Activated T-cell treated with anti-CD3 and anti-CD28 coated beads, Interleukin-2, amount 50 U/mL, for 4 hours (primary cell): Measurements from ENCODE around the gene CSAD. TPM values are rescaled to one million over a fixed set of nuclear protein-coding genes. Genes with fewer than 3 reads are reported as not detected.

Source experiments
- ATAC-seq, 2 donors: fragments of 200-7000 bp; cut with Tn5 transposase; one replicate each; pipeline ENCODE4 v1.10.0; 2021
- DNase-seq: peaks from one replicate; pipeline ENCODE4 v3.0.0-alpha.2; 2020
- H3K27me3 Mint-ChIP-seq: one replicate; pipeline ENCODE4 v1.8.0; 2021; ENCODE audit warnings: low read depth, mixed read lengths
- H3K36me3 Mint-ChIP-seq: one replicate; pipeline ENCODE4 v1.8.0; 2022; ENCODE audit warnings: mixed read lengths; ENCODE audit not compliant: insufficient read depth
- H3K4me1 Mint-ChIP-seq: one replicate; pipeline ENCODE4 v1.8.0; 2021; ENCODE audit warnings: low read depth, mixed read lengths
- H3K4me3 Mint-ChIP-seq: one replicate; pipeline ENCODE4 v1.8.0; 2021; ENCODE audit warnings: mild to moderate bottlenecking, moderate library complexity, mixed read lengths
- H3K9me3 Mint-ChIP-seq: one replicate; pipeline ENCODE4 v1.8.0; 2021; ENCODE audit warnings: mixed read lengths
- total RNA-seq, 3 donors: library from RNA; stranded (reverse); gene quantifications; one replicate each; pipeline ENCODE4 v1.2.1, GENCODE V29; 2021

CSAD gene
- total RNA-seq, 3 donors from 2014 or later: 8.0 to 10.6 (median 9.3) TPM

DNA sequence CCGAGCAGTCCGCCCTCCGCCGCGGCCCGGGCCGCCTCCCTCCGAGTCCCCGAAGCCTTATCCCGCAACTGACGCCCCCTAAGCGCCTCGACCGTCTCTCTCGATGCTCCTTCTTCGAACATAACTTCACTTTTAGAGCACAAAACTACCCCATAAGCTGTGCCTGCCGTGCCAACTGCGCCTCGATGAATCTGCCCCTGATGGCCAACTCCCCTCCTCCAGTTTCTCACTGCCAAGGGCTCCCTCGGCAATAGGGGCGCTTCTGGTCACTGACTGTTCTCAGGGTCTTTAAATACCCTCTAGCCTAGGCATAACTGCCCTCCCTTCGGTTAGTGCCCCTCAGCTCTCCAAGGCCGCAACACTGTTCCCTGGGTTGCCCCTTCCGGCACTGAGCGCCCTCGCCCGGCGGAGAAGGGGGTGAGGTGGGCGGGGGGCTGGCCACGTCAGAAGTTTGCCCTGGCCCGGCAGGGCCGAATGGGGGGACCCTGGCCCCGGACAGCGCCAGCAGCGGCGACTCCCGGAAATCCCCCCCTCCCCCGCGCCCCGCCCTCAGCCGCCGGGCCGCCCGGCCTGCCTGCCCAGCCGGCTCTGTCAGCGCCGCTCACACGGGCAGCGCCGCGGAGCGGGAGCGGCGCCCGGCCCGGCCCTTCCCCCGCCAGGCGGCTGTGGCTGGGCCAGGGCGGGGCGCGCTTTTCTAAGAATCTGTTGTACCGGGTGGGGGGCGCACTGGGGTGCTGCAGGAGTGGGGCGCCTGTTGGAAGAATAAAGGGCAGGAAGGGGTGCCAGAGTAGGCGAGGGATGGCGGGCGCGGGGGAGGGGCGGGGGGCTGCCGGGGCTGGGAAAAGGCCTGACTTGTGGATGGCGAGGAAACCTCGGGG lies 40.7 kb upstream of the CSAD start:
- Mint-ChIP-seq H3K4me3 (peak overlapping the region; percentile 88), H3K27me3 (no peaks in the 10 kb centered on the region), H3K4me1 (peaks cover 79% of the 10 kb centered on the region), H3K9me3 (no peaks in the 10 kb centered on the region), H3K36me3 (no peaks in the 10 kb centered on the region)
- ATAC-seq (peak; percentile 5 to 6), DNase-seq (no peak)

DNA sequence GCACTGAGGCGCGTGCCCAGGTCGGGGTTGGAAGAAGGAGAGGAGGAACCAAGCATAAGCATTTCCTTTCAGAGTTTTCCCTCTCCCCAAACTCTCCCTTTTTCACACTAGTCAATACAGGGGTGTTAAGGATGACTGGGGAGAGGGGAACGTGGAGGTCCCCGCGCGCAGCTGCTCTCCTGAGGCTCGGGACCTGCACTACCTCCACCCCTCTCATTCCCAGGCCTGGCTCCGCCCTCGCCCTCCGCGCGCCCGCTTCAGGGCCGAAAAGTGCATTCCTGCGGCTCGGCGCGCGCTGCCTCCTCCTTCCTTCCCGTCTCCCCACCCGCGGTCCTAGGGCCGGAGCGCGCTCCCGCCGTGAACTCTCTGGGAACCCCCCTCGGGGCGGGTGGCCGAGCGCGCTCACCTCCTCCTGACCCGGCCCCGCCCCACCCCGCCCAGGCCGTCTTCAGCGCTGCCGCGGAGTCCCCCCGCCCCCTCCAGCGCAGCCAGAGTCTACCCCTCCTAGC lies 40.0 kb upstream of the CSAD start:
- H3K27me3 Mint-ChIP-seq: no peaks in the 10 kb centered on the region
- no peaks in the 10 kb centered on the region for H3K9me3 Mint-ChIP-seq
- peak overlapping the region; percentile 88 for H3K4me3 Mint-ChIP-seq
- ATAC-seq (peak; percentile 60 to 62), DNase-seq (peak; percentile 63)
- no peaks in the 10 kb centered on the region for H3K36me3 Mint-ChIP-seq
- H3K4me1 Mint-ChIP-seq: peaks cover 83% of the 10 kb centered on the region

DNA sequence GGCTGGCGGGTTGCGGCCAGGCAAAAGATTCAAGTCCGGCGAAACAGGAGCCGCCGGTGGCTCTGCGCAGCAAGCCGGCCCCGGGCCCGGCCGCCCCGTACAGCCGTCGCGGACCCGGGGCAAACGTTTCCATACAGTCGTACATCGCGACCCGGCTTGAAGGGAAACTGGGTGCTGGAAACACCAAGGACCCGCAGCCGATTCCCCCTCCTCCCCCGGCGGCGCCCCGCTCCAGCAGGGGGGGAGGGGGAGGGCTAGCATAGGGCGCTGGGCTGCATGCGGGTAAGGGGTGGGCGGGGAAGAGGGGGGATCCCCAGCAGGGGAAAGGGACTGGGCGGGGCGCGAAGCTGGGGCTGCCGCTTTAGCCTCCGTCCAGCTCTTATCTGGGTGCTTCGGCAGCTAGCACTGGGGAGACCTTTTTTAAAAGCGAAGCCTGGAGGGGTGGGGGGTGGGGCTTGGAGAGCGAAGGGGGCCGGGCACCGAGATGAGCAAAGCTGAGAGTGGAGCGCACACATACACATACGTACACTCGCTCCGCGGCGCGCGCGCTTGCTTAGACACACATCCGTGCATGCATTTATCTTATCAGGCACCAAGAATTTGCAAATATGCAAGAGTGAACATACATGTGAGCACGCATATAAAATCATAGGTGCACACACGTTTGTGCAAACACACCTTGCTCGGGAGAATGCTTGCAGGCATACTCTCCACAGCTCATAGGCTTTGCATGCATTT lies 39.4 kb upstream of the CSAD start:
- no peaks in the 10 kb centered on the region for H3K27me3 Mint-ChIP-seq
- ATAC-seq (peak; percentile 61 to 62), DNase-seq (peak; percentile 61)
- no peaks in the 10 kb centered on the region for H3K9me3 Mint-ChIP-seq
- peak overlapping the region; percentile 93 for H3K4me3 Mint-ChIP-seq
- peaks cover 83% of the 10 kb centered on the region for H3K4me1 Mint-ChIP-seq
- H3K36me3 Mint-ChIP-seq: peaks cover 4% of the 10 kb centered on the region

DNA sequence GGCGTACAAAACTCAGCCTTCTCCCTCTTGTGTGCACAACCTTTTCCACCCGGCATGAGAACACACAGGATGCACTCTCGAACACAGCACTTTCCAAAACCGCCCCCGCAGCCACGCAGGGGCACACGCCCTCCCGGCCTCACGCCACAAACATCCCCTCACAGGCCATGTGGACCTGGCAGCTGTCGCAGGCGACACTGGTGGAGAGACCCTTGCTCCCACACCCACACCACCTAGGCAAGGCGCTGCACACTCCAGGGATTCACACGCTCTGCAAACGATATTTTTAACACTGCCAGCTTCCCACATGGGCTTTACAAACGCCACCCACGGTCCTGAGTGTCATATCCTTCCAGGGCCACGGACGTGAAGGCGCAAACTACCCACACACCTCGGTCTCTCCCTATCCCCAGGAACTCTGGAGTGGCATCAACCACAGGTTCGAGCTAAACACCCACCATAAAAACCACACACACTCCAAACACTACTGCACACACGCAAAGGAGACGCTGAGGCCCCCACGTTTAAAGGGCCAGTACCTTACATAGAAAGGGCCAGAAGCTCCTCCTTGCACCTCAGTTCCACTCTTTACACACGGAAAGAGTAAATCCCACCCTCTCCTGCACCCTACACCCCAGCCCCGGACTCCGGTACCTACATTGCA lies 38.7 kb upstream of the CSAD start:
- Mint-ChIP-seq H3K4me3 (peak overlapping the region; percentile 93), H3K27me3 (no peaks in the 10 kb centered on the region), H3K9me3 (no peaks in the 10 kb centered on the region), H3K36me3 (peaks cover 4% of the 10 kb centered on the region), H3K4me1 (peaks cover 80% of the 10 kb centered on the region)
- DNase-seq (peak; percentile 52), ATAC-seq (peak; percentile 50 to 53)

DNA sequence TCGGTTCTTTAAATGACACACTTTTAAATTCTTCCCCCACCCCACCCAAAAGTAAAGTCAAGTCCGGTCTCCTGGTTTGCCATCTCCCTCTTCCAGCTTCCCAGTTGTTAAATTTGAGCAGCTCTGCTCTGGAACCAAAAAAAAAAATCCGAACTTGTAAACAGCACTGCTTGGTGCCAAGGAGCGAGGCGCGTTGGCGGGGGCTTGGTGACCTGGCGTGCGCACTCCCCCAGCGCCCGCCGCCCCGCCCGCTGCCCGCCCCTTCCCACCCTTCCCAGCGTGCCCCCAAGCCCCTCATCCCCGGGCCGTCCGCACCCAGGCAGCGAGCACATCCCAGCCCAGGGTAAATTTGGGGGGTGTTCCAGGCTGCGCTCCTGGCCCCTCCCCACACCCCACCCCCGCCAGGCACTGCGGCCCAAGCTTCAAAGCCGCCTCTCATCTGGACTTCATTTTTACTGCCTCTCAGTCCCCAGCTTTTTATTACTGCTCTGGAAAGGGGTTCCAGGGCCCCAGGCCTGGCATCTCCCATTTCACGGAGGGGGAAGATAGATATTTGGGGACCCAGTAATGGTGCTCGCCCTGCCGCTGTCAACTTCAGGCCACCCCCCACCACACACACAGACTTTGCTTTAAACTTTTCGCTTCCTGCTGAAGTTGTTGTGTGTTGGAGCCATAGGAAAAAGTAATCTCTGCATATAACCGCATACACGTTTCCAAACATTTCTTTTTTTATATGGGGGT lies 38.0 kb upstream of the CSAD start:
- H3K4me3 Mint-ChIP-seq: peak overlapping the region; percentile 93
- no peak for ATAC-seq
- peaks cover 80% of the 10 kb centered on the region for H3K4me1 Mint-ChIP-seq
- no peak for DNase-seq
- peaks cover 10% of the 10 kb centered on the region for H3K36me3 Mint-ChIP-seq
- no peaks in the 10 kb centered on the region for H3K9me3 Mint-ChIP-seq
- no peaks in the 10 kb centered on the region for H3K27me3 Mint-ChIP-seq

DNA sequence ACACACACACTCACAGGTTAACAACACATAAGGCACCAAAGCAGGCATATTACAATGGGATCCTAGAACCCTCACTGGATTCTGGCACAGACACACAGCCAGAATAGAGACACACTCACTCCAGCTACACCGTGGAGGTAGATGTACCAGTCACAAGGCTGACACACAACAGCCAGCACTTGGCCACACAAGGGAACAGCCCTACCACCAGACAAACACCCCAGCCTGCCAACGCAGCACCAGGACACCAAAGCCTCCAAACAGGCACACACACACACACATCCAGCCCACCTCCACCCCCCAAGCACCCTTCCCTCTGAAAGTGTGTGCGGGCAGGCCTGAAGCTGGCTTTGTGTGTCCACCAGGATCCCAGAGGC lies 37.2 kb upstream of the CSAD start:
- Mint-ChIP-seq H3K27me3 (no peaks in the 10 kb centered on the region), H3K36me3 (peaks cover 11% of the 10 kb centered on the region), H3K4me3 (peak overlapping the region; percentile 93), H3K4me1 (peaks cover 81% of the 10 kb centered on the region), H3K9me3 (no peaks in the 10 kb centered on the region)
- no peak for DNase-seq
- ATAC-seq: no peak

DNA sequence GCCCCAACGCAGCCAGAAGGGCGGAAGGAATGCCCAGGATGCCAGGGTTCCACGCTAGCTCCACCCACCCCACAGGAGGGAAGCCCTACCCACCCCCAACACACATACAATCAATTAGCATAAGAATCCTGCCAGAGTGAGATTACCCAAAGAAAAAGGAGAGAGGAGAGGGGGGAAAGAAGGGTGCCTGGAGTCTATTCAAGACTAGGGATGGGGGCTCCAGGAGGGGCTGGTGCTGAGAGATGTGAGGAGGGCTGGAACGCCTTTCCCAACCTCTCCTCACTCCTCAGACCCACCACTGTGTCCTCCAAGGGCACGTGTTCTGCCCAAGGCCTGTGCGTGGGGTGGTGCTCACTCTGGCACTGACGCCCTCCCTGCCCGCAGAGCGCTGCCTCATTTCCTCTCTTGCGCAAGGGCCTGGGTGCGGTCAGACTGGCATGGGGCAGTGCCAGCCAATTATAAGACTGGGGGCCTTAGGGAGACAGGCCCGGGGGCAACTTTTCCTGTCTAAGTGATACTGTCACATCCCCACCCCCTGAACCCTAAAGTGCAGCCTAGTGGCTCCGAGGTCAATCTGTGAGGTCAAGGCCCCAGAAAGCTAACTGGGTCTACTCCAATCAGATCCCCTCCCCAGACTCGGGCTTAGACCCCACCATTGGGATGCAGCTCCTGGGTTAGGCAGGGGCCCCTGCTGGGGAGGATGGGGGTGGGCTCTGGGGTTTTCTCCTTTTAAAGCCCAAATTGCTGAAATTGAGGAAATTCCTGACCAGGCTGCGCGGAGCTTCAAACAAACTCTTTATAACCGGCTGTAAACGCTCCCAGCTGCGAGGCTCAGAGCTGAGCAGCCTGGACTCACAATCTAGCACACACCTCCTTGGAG lies 36.6 kb upstream of the CSAD start:
- H3K4me1 Mint-ChIP-seq: peaks cover 77% of the 10 kb centered on the region

DNA sequence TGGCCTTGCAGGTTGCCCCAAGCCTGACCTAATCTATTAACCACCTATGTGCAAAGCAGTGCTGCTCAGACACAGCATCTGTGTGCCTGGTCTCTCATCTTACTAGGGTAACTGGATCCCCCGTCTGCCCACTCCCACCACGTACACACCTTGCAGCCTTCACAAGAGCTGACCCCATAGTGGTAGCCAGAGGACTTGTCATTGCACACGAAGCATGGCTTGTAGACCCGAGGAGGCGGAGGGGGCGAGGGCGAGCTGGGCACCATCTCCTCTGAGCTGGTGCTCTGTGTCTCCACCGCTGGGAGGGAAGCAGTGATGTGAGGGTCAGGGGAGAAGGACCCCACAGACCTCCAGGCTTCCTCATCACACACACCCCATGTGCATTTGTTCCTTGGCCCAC lies 34.8 kb upstream of the CSAD start:
- DNase-seq (no peak), ATAC-seq (no peak)
- Mint-ChIP-seq H3K4me3 (no peak overlapping the region), H3K9me3 (no peaks in the 10 kb centered on the region), H3K36me3 (peaks cover 21% of the 10 kb centered on the region), H3K27me3 (no peaks in the 10 kb centered on the region), H3K4me1 (peaks cover 71% of the 10 kb centered on the region)

More for the DNA sequence above, 36.6 kb upstream of the CSAD start:
- peaks cover 14% of the 10 kb centered on the region for H3K36me3 Mint-ChIP-seq
- ATAC-seq (no peak), DNase-seq (peak; percentile 40)
- peak overlapping the region; percentile 93 for H3K4me3 Mint-ChIP-seq
- H3K27me3 Mint-ChIP-seq: no peaks in the 10 kb centered on the region
- no peaks in the 10 kb centered on the region for H3K9me3 Mint-ChIP-seq

DNA sequence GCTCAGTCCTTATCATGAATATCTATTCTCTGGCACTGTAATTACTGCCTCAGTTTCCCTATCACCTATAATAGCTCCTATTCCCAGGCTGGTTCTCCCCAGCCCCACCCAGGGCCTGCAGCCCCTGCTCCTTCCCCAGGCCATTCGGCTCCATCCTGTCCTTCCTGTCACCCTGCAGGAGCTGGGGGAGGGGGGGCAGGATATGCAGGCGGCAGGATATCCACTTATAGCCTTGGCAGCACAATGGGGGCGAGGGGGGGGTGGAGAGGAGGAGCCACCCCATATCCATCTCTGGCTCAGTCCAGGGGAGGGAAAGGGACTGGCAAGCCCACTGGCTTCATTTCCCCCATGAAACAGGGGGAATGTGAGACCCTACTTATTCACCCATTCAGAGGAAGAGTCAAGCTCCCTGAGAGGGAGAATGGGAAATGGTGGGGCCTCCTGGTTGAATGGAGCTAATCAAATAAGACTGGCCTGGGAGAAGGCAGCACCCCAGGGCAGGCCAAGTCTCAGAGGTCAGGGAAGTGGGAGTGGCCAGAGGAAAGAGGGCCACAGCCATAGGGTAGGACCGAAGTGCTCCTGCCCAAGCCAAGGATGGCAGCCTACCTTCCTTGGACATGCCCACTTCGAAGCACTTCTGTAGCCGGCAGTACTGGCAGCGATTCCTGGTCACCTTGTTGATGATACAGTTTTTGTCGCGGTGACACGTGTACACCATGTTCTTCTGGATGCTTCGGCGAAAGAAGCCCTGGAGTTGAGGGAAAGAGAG lies 34.1 kb upstream of the CSAD start:
- Mint-ChIP-seq H3K9me3 (no peaks in the 10 kb centered on the region), H3K4me3 (no peak overlapping the region), H3K27me3 (no peaks in the 10 kb centered on the region), H3K4me1 (peaks cover 72% of the 10 kb centered on the region), H3K36me3 (peaks cover 21% of the 10 kb centered on the region)
- no peak for ATAC-seq
- no peak for DNase-seq

DNA sequence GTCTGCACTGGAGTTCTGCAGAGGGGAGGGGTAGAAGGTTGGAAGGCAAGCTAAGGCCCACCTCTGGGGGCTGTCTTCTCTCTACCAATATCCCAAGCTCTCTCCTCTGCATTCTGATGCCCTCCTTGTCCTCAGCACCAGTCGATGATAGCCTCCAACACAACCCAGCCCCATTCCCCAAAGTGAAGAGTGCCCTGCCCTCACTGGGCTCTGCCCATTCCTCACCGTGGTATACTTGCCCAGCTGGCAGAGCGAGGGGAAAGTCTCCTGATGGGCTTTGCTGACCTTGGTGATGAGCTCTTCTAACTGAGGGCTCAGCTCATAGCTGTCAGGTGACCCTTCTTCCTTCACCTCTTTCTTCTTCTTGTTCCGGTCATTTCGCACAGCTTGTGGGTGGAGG lies 33.5 kb upstream of the CSAD start:
- no peak for DNase-seq
- peaks cover 21% of the 10 kb centered on the region for H3K36me3 Mint-ChIP-seq
- no peaks in the 10 kb centered on the region for H3K9me3 Mint-ChIP-seq
- ATAC-seq: no peak
- H3K27me3 Mint-ChIP-seq: no peaks in the 10 kb centered on the region
- peaks cover 73% of the 10 kb centered on the region for H3K4me1 Mint-ChIP-seq
- H3K4me3 Mint-ChIP-seq: no peak overlapping the region

DNA sequence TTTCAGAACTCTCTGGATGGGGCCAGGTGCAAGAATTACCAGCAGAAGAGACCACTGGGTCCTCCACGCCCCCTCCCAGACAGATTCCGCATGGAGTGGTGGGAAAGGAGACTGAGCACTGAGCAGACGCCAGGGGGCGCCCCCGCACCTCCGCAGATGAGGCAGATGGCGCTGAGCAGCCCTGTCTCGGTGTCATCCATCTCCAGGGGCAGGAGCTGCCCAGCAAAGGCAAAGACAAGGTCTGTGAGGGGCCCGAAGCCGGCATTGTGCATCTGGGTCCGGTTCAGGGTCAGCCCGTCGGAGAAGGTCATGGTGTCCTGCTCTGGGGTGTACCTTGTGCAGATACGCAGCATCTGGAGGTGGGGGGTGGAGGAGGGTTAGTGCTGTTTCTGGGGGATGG lies 32.6 kb upstream of the CSAD start:
- no peaks in the 10 kb centered on the region for H3K27me3 Mint-ChIP-seq
- peaks cover 21% of the 10 kb centered on the region for H3K36me3 Mint-ChIP-seq
- no peaks in the 10 kb centered on the region for H3K9me3 Mint-ChIP-seq
- ATAC-seq (peak; percentile 68 to 72), DNase-seq (peak; percentile 85)
- peaks cover 75% of the 10 kb centered on the region for H3K4me1 Mint-ChIP-seq
- H3K4me3 Mint-ChIP-seq: no peak overlapping the region

DNA sequence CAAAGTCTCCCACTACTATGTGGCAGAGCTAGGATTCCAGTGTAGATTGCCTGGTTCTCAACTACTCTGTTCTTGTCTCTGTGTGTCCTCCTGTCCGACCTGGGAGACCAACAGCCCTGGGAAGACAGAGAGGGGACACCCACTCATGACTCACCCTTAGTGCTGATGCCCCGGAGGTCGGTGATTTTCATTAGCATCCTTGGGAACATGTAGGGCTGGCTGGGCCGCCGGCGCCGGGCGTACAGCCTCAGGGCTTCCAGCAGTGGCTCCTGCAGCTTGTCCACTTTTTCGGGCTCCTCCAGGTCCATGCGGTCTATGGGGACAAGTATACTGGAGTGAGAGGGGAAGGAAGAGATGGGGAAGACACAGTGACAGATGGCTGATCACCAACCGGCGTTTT lies 32.2 kb upstream of the CSAD start:
- no peaks in the 10 kb centered on the region for H3K27me3 Mint-ChIP-seq
- peaks cover 21% of the 10 kb centered on the region for H3K36me3 Mint-ChIP-seq
- H3K9me3 Mint-ChIP-seq: no peaks in the 10 kb centered on the region
- peaks cover 75% of the 10 kb centered on the region for H3K4me1 Mint-ChIP-seq
- ATAC-seq (no peak), DNase-seq (no peak)
- no peak overlapping the region for H3K4me3 Mint-ChIP-seq
